ENCODE measurements around the gene FAM227B. TPM values are rescaled to one million over a fixed set of nuclear protein-coding genes. Genes with fewer than 3 reads are reported as not detected.

Gene FAM227B
- total RNA-seq, 1 donor from 2014 or later: 4.5 TPM

- H3K4me3 ChIP-seq: no peak overlapping the region
- H3K9me3 ChIP-seq: no peaks in the 10 kb centered on the region
- no peaks in the 10 kb centered on the region for H3K36me3 ChIP-seq
- TF ChIP-seq CTCF (IDR thresholded peaks at IDR 0.05): no peak
- no peak overlapping the region for H3K27ac ChIP-seq
- intact Hi-C loops (cut with DNase I): no loop called here
- no peak for ATAC-seq
- no peaks in the 10 kb centered on the region for H3K27me3 ChIP-seq
- no peaks in the 10 kb centered on the region for H3K4me1 ChIP-seq
- no peak for DNase-seq
These were observed 237.4 kb downstream of the FAM227B start for GRCh38 chr15:49383266-49383665.

- Histone ChIP-seq H3K9me3 (no peaks in the 10 kb centered on the region), H3K27ac (no peak overlapping the region), H3K27me3 (no peaks in the 10 kb centered on the region), H3K4me1 (no peaks in the 10 kb centered on the region), H3K36me3 (no peaks in the 10 kb centered on the region), H3K4me3 (no peak overlapping the region)
- no peak for DNase-seq
- TF ChIP-seq CTCF (IDR thresholded peaks at IDR 0.05): no peak
- no peak for ATAC-seq
- intact Hi-C loops (cut with DNase I): no loop called here
These were observed 238.2 kb downstream of the FAM227B start for GRCh38 chr15:49382394-49382793.

- Histone ChIP-seq H3K4me3 (no peak overlapping the region), H3K4me1 (no peaks in the 10 kb centered on the region), H3K36me3 (no peaks in the 10 kb centered on the region), H3K27ac (no peak overlapping the region), H3K9me3 (no peaks in the 10 kb centered on the region), H3K27me3 (no peaks in the 10 kb centered on the region)
- intact Hi-C loops (cut with DNase I): no loop called here
- no peak for TF ChIP-seq CTCF (IDR thresholded peaks at IDR 0.05)
- ATAC-seq: no peak
- no peak for DNase-seq
These were observed 239.7 kb downstream of the FAM227B start for GRCh38 chr15:49380912-49381311.

- Histone ChIP-seq H3K36me3 (no peaks in the 10 kb centered on the region), H3K9me3 (no peaks in the 10 kb centered on the region), H3K4me3 (no peak overlapping the region), H3K27ac (no peak overlapping the region), H3K27me3 (no peaks in the 10 kb centered on the region), H3K4me1 (no peaks in the 10 kb centered on the region)
- no peak for TF ChIP-seq CTCF (IDR thresholded peaks at IDR 0.05)
- DNase-seq (no peak), ATAC-seq (peak; percentile 49)
- intact Hi-C loops (cut with DNase I): no loop called here
These were observed 240.6 kb downstream of the FAM227B start for GRCh38 chr15:49379996-49380395.

- H3K27me3 ChIP-seq: no peaks in the 10 kb centered on the region
- H3K9me3 ChIP-seq: no peaks in the 10 kb centered on the region
- ATAC-seq: no peak
- no peak for TF ChIP-seq CTCF (IDR thresholded peaks at IDR 0.05)
- DNase-seq: no peak
- intact Hi-C loops (cut with DNase I): no loop called here
- no peaks in the 10 kb centered on the region for H3K36me3 ChIP-seq
- H3K27ac ChIP-seq: no peak overlapping the region
- no peaks in the 10 kb centered on the region for H3K4me1 ChIP-seq
- no peak overlapping the region for H3K4me3 ChIP-seq
These were observed 248.3 kb downstream of the FAM227B start for GRCh38 chr15:49372366-49372765.

- Histone ChIP-seq H3K27me3 (no peaks in the 10 kb centered on the region), H3K4me1 (no peaks in the 10 kb centered on the region), H3K4me3 (no peak overlapping the region), H3K9me3 (no peaks in the 10 kb centered on the region), H3K27ac (no peak overlapping the region), H3K36me3 (no peaks in the 10 kb centered on the region)
- intact Hi-C loops (cut with DNase I): no loop called here
- ATAC-seq: no peak
- TF ChIP-seq CTCF (IDR thresholded peaks at IDR 0.05): no peak
- DNase-seq: no peak
These were observed 249.8 kb downstream of the FAM227B start for GRCh38 chr15:49370782-49371181.

Data from upper lobe of right lung (tissue), 1 donor.